22Rv1 (cell line): ENCODE measurements around the gene IFT122.

Experiments used
- CTCF ChIP-seq: fragments of 450-650 bp; IDR thresholded peaks from 2 replicates; pipeline ENCODE4 v1.5.1; 2017; ENCODE audit warnings: mild to moderate bottlenecking
- ZFX ChIP-seq: fragments of 450-650 bp; IDR thresholded peaks from 2 replicates; pipeline ENCODE4 v1.6.1; 2017; ENCODE audit warnings: antibody characterized with exemption, borderline replicate concordance

GRCh38 chr3:129559565-129560079 is 119.6 kb downstream of the IFT122 start:
- TF ChIP-seq CTCF (no peak), ZFX (no peak)
